Mucosa of rectum (tissue), 2 donors: Measurements from ENCODE around the gene TIPARP.
A peak's percentile ranks its signal among the peaks of the same experiment; 100 is the strongest.

Experiments
- H3K27ac ChIP-seq, 2 donors: one replicate each; pipeline ENCODE4 v1.7.0; 2013; ENCODE audit warnings: inconsistent platforms in 2 of 2, low read depth in 2 of 2, low read length in 2 of 2
- H3K27me3 ChIP-seq, 2 donors: one replicate each; pipeline ENCODE4 v1.7.0; 2013; ENCODE audit warnings: low read length in 2 of 2; ENCODE audit not compliant: control insufficient read depth in 2 of 2, insufficient read depth in 2 of 2
- H3K36me3 ChIP-seq, 2 donors: one replicate each; pipeline ENCODE4 v1.7.0; 2013; ENCODE audit warnings: low read length in 2 of 2; ENCODE audit not compliant: control insufficient read depth in 2 of 2, insufficient read depth in 2 of 2
- H3K4me1 ChIP-seq, 2 donors: one replicate each; pipeline ENCODE4 v1.7.0; 2013; ENCODE audit warnings: low read length in 2 of 2, mild to moderate bottlenecking in 1 of 2; ENCODE audit not compliant: control insufficient read depth in 2 of 2, insufficient read depth in 2 of 2
- H3K4me3 ChIP-seq, 2 donors: one replicate each; pipeline ENCODE4 v1.7.0; 2013; ENCODE audit warnings: low read length in 2 of 2
- H3K9ac ChIP-seq, 2 donors: one replicate each; pipeline ENCODE4 v1.7.0; 2013; ENCODE audit warnings: low read length in 2 of 2, low read depth in 1 of 2, mild to moderate bottlenecking in 1 of 2
- H3K9me3 ChIP-seq, 2 donors: one replicate each; pipeline ENCODE4 v1.7.0; 2013; ENCODE audit warnings: low read length in 2 of 2; ENCODE audit not compliant: control insufficient read depth in 2 of 2
- donor health status: healthy.
- donor health status: Normal muscosa, but diverticular disease.

Gene TIPARP

DNA sequence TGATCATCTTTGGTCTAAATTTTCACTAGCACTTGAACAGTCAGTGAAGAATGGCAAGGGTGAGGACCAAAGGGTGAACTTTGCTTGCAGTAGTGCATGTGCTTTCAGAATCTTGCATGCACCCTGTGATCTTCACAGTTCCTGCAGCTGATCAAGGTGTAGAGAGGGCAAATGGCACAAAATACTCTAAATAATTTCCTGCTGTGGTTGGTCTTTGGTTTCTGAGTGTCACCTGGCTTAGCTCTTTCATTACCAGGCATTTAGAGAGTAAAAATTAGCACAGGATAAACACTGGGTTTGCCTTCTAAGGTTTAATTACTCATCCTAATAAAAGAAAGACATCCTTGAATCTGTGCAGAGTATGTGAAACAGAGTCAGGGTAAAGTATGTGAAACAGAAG is 11.4 kb downstream of the TIPARP start:
- Histone ChIP-seq H3K4me1 (peaks cover 28 to 36% of the 10 kb centered on the region in 2 donors), H3K27ac (no peak overlapping the region), H3K27me3 (no peaks in the 10 kb centered on the region), H3K4me3 (no peak overlapping the region), H3K36me3 (peaks cover 0 to 8% of the 10 kb centered on the region in 2 donors), H3K9ac (no peak overlapping the region), H3K9me3 (no peaks in the 10 kb centered on the region)

DNA sequence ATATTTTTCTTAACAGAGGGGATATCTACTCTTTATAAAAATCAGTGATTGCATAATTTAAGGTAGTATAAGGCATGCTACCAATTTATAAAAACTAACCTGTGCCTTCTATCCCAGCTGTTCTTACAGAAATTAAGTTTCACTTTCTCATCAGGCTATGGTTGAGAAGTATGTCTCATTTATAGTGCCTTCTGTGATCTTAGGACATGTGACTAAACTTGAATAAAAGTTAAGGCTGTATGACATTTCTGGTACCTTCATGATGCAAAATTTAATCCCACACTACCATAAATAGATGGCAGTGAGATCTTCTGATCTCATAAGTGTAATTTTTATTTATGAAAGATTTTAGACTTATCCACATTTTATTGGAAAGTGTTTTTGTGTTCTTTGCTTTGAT is 12.6 kb downstream of the TIPARP start:
- no peaks in the 10 kb centered on the region for H3K27me3 ChIP-seq
- no peak overlapping the region for H3K27ac ChIP-seq
- peaks cover 0 to 4% of the 10 kb centered on the region in 2 donors for H3K36me3 ChIP-seq
- peaks cover 25 to 33% of the 10 kb centered on the region in 2 donors for H3K4me1 ChIP-seq
- no peaks in the 10 kb centered on the region for H3K9me3 ChIP-seq
- no peak overlapping the region for H3K9ac ChIP-seq
- no peak overlapping the region for H3K4me3 ChIP-seq

DNA sequence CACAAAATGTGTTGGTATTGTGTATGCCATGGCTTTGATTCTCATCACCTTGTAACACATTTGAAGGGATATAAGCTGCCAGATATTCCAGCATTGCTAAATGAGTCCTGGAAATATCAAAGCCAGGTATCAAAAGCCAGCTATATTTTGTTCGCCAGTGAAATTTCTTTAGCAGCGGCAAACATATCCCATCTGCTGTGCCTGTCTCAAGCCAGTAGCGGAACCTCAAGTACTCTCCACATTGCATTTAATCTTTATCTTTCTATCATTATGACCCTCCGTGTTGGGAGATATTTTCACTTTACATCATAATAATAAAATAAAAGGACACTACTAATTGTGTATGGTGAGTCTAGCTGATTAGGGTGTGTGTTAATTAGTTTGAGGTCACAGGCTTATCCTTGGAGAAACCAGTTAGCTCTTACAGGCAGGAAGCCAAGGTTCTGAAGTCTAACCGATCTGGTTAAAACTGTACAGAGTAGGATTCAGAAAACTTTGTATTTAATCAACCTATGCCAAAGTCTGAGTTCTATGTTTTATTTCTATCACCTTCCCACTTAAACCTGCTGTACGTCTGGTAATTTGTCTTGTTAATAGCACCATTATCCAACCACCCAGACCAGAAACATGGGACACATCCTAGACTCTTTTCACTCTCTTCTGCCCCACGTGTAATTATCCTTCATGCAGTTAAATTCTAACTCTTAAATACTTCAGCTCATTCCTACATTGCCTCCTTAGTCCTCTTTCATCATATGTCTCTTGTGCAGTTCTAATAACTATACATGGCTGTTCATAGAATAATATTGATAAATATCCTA is 14.5 kb downstream of the TIPARP start:
- peaks cover 19 to 35% of the 10 kb centered on the region in 2 donors for H3K4me1 ChIP-seq
- no peak overlapping the region for H3K4me3 ChIP-seq
- H3K36me3 ChIP-seq = peaks cover 0 to 4% of the 10 kb centered on the region in 2 donors
- no peak overlapping the region for H3K27ac ChIP-seq
- H3K27me3 ChIP-seq = no peaks in the 10 kb centered on the region
- H3K9me3 ChIP-seq = no peaks in the 10 kb centered on the region
- no peak overlapping the region for H3K9ac ChIP-seq

DNA sequence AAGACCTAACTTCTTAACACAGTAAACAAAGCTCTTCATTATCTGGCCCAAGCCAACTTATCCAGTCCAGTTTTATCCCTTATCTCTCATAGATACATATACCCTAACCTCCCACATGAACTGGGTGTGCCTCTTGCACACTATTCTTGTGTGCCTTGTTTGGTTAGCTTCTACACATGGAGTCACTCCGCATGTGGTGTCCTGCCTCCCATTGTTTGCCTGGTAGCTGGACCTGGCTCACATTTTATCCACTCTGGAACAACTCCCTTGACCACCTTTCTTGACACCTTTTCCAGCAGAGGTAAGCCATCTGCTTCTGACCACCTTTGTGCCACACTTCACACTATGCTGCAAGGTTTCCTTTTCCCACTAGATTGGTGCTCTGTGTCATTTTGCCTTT is 15.2 kb downstream of the TIPARP start:
- peak overlapping the region in 1 of 2 donors; percentile 0 for H3K27ac ChIP-seq
- H3K36me3 ChIP-seq = peaks cover 4 to 6% of the 10 kb centered on the region in 2 donors
- H3K4me1 ChIP-seq = peaks cover 19 to 35% of the 10 kb centered on the region in 2 donors
- H3K27me3 ChIP-seq = no peaks in the 10 kb centered on the region
- H3K4me3 ChIP-seq = no peak overlapping the region
- no peaks in the 10 kb centered on the region for H3K9me3 ChIP-seq
- no peak overlapping the region for H3K9ac ChIP-seq

DNA sequence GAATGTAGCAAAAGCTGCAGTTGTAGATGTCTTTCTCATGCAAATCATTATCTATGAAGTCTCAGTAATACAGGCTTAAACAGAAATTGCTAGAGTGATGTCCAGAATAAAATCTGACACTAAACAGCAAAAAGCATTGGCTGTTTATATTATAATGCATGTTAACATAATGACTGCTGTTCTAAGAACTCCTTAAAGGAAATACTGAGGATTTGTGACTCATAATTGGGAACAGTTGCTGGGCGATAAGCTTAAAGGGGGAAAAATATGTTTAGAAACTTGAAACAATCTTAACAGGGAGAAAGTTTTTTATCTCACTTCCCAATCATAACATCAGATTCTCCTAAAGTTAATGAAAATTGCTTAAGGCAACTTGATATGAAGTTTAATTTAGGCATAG is 17.5 kb downstream of the TIPARP start:
- H3K9me3 ChIP-seq = no peaks in the 10 kb centered on the region
- H3K4me3 ChIP-seq = no peak overlapping the region
- H3K27me3 ChIP-seq = no peaks in the 10 kb centered on the region
- peaks cover 21 to 26% of the 10 kb centered on the region in 2 donors for H3K36me3 ChIP-seq
- H3K4me1 ChIP-seq = peaks cover 12 to 21% of the 10 kb centered on the region in 2 donors
- no peak overlapping the region for H3K27ac ChIP-seq
- no peak overlapping the region for H3K9ac ChIP-seq

DNA sequence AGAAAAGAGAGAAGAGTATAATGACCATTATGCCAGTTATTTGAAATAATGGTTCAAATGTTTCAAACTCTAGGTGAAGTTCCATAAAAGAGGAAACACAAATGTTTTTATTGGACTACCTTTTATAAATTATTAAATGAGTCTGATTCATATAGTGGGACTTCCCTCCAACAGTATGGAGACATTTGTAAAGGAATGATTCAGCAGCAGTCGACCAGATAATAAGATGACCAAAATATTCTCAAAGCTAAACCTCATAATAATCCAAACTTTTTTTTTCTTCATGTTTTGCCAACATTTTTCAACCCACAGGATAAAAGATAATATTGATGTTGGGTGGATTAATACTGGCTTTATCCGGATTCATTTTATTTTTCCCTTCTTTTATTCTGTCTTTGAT is 18.8 kb downstream of the TIPARP start:
- Histone ChIP-seq H3K27me3 (no peaks in the 10 kb centered on the region), H3K9me3 (no peaks in the 10 kb centered on the region), H3K27ac (no peak overlapping the region), H3K4me3 (no peak overlapping the region), H3K9ac (no peak overlapping the region), H3K36me3 (peaks cover 26 to 34% of the 10 kb centered on the region in 2 donors), H3K4me1 (peaks cover 7 to 17% of the 10 kb centered on the region in 2 donors)

DNA sequence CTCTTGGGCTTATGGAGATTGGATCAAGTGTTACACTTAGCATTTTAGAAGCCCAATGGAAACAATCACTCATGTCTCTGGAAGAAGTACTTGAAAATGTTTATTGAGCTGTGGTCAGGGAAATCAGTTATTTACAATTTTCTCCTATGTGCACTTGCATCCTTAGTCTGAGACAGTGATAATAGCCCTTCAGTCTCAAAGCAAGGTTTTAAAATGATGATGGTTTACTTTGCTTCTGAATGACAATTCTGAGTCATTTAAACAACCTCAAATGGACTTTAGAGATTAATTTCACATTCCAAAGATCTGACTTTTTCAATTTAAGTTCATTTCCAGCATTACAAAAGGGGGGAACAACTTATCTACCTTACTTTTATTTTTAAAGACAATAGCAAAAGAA is 20.1 kb downstream of the TIPARP start:
- Histone ChIP-seq H3K36me3 (peaks cover 26 to 39% of the 10 kb centered on the region in 2 donors), H3K27me3 (no peaks in the 10 kb centered on the region), H3K4me3 (no peak overlapping the region), H3K9me3 (no peaks in the 10 kb centered on the region), H3K27ac (no peak overlapping the region), H3K9ac (no peak overlapping the region), H3K4me1 (peaks cover 7 to 14% of the 10 kb centered on the region in 2 donors)

DNA sequence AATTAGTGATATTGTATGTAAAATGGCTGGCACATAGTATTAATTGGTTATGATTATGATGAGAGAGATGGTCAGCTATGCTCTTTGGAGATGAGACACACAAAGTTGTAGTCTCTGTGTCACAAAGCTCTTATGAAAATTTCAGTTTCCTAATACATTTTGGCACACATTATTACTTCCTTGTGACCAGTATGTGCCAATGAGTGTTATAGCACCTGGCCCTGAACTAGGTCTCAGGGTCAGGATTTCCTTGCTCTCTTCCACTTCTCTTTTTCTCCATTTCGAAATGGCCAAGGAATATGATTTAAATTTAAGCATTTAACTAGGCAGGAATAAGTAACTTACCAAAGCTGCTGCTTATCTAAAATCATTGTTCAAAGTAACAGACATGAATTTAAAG is 28.0 kb downstream of the TIPARP start:
- Histone ChIP-seq H3K9ac (no peak overlapping the region), H3K36me3 (peaks cover 14 to 34% of the 10 kb centered on the region in 2 donors), H3K9me3 (no peaks in the 10 kb centered on the region), H3K4me1 (peaks cover 0 to 9% of the 10 kb centered on the region in 2 donors), H3K27ac (no peak overlapping the region), H3K4me3 (no peak overlapping the region), H3K27me3 (no peaks in the 10 kb centered on the region)

DNA sequence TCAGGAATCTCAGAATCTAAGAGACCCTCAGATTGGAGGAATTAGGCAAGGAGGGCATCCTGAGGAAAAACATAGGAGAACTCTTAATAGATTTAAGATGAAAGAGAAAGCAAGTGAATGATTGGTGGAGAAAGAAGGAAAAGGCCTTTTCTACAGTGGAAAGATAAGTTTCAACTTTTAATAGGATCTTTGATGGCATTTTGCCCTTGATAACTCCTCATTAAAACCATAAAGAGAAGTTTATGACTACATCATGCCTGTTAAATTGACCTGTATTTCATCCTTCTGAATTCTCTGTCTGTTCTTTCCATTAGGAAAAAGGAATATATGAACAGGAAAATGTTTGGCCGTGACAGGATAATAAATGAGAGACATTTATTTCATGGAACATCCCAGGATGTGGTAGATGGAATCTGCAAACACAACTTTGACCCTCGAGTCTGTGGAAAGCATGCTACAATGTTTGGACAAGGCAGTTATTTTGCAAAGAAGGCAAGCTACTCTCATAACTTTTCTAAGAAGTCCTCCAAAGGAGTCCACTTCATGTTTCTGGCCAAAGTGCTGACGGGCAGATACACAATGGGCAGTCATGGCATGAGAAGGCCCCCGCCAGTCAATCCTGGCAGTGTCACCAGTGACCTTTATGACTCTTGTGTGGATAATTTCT is 30.1 kb downstream of the TIPARP start:
- H3K9ac ChIP-seq = no peak overlapping the region
- peaks cover 0 to 9% of the 10 kb centered on the region in 2 donors for H3K4me1 ChIP-seq
- peaks cover 19 to 20% of the 10 kb centered on the region in 2 donors for H3K36me3 ChIP-seq
- no peaks in the 10 kb centered on the region for H3K9me3 ChIP-seq
- no peak overlapping the region for H3K27ac ChIP-seq
- H3K27me3 ChIP-seq = no peaks in the 10 kb centered on the region
- H3K4me3 ChIP-seq = no peak overlapping the region
